GM19467 (cell line): ENCODE results near the gene CREM.

ENCODE experiments used
- ATAC-seq: cut with Tn5 transposase; IDR thresholded peaks from one replicate; pipeline ENCODE4 v1.9.1; 2021; ENCODE audit warnings: mild to moderate bottlenecking, moderate library complexity; ENCODE audit not compliant: unreplicated experiment

CREM gene

DNA sequence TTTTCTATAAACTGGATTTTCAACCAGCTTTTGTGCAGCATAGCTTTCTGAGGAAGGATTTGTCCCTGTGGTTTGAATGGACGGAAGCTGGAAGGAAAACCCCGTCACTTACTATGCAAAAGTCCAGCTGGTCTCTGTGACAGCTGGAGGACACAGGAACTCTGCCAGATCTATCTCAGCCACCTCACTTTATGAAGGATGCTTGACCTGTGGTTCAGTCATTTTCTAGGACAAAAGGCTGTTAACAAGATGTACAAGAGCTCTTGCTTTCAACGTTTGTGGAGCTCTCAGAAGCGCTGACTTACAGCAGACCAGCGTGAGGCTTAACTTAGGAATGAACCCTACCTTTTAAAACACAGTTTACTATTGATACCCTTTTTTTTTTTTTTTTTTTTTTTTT lies 90.8 kb downstream of the CREM start:
- no peak for ATAC-seq

DNA sequence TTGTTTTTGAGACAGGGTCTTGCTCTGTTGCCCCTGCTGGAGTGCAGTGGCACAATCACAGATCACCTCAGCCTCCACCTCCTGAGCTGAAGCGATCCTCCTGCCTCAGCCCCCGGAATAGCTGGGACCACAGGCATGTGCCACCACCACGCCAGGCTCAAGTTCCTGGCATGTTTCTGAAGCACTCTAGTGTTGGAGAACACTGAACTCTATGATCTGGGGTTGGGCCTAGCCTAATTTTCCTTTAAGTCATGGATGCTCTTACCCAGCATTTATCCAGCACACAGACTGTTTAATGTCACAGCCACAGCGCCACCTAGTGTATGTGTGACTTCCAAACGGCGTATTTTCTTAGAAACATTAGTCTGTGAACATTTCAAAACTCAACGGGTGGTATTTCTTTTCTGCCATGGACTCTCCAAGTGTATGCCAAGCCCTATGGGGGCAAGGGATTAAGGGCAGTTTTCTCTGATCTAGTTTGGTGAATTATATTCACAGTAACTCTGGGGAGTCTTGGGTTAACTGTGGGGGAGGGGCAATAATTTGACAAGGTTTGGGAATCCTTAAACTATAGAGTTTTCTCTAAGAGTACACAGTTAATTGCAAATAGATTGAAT lies 91.8 kb downstream of the CREM start:
- ATAC-seq: no peak

DNA sequence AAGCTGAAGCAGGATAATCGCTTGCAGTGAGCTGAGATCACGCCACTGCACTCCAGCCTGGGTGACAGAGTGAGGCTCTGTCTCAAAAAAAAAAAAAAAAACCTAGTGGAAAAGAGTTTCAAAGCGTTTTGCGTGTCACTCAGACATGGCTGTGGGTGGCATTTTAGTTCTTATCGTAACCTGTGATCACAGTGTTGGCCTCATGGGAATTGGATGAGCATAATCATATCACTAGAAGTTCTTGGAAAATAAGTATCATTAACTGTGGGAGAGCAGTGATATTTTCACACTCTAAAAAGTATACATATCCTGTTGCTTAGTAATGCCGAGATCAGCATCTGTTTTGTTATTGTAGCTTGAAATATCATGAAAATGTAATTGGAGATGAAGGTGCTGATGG lies 92.6 kb downstream of the CREM start:
- ATAC-seq: no peak

DNA sequence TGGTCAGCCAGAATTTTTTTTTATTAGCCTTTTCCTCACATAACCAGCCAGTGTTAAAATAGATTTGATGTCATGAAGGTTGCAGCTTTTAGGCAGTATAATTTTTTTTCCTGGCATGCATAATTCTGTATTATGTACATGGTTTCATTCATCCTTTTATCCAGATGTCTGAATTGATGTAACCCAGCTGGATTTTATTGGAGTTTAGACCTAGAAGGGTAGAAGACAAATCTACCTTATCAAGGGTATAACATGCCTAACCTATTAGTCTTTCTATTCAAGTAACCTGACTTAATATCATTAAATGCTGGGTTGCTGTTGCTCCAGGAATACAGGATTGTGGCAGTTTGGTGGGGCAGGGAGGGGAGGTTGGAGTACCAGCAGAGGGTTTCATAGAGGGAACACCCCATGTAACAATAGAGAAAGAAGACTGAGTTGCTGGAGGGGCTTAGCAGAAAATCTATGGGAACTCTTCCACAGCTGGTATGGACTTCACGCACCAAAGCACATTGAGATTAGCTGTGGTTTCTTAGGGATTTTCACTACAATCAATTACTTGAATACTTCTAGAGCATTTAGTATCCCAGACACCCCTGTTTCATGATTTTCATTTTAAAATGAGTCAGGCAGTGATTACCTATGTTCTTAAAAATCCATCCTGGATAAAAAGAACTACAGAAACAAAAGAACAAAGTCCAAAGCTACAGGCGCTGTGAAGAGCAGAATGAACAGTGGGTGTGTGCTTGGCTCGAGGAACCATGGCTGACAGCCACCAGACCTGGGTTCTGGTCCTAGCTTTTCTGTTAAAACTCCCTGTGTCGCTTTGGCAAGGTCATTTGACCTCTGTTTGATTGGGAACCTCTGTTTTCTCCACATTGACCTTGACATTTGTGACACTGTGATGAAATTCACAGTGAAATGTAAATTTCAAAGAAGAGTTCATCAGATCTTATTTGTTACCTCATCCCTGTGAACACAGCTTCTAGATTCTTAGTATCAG lies 93.5 kb downstream of the CREM start:
- no peak for ATAC-seq

DNA sequence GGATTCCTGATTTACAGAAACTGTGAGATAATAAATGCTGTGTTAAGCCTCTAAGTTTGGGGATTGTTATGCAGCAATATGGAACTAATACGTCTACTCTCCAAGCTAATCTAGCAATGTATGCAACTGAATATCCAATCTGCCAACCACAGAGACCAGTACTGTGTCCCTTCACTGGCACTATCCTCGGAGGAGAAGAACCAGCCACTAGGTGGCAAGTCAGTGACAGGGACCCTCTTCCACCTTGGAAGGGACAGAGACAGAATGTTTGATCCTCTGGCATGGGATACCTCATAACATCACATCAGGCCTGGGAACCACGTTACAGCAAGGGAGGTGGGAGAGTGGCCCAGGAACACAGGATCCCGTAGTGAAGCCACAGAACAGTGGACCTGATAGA lies 96.4 kb downstream of the CREM start:
- ATAC-seq: no peak

DNA sequence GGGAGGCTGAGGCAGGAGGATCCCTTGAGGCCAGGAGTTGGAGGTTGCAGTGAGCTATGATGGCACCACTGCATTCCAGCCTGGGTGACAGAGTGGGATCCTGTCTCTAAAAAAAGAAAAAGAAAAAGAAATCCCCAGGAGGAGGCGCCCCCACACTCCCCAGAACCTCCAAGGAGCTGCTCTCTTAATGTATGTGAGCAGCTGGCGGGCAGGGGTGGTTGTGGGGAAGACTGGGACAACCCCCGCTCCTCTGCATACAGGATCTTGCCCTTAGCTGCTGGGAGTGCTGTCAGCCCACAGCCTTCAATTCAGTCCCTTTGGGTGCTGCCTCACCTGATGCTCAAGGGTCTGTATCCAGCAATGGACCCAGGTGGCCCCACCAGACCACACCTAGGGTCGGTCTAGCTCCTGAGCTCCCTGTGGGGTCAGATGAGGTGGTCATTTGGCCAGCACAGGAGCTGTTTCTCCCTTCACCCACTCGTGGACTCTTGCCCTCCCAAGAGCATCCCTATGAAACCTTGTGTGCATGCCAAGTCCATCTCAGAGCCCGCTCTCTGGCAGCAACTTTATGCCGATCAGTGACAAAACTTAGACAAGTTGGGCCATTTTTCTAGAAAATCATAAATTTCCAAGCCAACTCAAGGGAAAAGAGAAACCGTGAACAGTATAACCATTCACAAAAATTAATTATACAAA lies 97.5 kb downstream of the CREM start:
- no peak for ATAC-seq

DNA sequence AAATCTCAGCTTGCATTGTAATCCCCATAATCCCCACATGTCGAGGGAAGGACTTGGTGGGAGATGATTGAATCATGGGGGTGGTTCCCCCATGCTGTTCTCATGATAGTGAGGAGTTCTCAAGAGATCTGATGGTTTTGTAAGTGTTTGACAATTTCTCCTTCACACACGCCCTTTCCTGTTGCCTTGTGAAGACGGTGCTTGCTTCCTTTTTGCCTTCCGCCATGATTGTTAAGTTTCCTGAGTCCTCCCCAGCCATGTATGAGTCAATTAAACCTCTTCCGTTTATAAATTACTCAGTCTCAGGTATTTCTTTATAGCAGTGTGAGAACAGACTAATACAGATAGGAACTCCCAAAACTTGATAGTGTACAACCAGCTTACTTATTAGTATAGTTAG lies 98.6 kb downstream of the CREM start:
- ATAC-seq: no peak

DNA sequence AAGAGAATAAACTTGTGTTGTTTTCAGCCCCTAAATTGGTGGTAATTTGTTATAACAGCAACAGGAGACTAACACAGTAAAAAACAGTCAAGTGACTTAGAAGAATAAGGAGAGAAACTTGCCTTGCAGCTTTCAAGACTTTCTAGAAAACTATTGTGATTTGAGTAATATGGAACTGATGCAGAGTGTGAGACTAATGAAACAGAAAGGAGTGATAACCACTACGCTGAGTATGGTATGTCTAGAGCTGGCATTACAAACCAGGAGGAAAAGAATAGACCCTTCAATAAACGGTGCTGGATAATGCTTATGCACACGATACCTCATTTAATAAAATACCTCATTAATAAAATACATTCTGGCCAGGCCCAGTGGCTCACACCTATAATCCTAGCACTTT lies 99.9 kb downstream of the CREM start:
- ATAC-seq: no peak

DNA sequence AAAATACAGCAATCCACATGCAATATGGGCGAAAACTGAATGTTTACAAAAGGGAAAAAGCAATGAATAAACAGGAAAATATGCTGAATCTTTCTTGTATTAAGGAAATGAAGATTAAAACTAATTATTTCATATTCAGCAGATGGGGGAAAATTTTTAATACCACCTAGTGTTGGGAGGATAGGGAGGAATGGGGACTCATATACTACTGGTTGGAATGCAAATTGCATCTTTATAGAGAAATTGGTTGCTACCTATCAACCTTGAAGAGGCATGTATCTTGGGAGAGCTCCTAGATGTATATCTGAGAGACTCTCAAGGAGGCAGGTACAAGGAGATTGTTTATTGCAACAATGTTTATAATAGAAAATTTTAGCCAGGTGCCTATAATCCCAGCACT lies 101.4 kb downstream of the CREM start:
- ATAC-seq: no peak

DNA sequence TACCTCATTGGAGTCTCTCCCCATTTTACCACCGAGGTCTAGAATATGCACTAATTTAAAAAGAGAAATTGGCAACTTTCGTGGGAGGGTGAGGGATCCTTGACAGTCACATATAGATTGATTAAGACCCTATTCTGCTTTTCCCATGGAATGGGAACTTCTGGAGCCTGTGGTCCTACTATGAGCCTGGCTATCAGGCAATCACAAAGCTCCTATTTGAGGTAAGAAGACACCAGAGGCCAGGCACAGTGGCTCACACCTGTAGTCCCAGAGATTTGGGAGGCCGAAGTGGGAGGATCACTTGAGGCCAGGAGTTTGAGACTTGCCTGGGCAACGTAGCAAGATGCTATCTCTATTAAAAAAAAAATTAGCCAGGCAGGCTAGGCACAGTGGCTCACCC lies 105.0 kb downstream of the CREM start:
- no peak for ATAC-seq

DNA sequence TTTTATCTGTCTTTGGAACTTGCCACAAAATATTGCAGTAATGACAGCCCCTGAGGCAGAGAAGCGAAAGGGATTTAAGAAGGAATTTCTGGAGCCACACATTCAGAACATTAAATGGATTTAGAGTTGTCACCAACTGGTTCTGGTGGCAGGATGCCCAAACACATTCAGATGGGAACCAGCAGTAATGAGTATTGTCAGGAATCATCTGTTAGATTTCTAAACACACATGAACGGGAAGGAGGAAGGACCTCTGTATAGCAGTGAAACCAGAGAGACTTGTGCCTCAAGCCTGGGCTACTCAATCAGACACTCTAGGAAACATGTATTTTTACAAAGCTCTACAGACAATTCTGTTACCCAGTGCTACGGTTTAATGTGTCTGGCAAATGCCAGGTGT lies 105.9 kb downstream of the CREM start:
- no peak for ATAC-seq

DNA sequence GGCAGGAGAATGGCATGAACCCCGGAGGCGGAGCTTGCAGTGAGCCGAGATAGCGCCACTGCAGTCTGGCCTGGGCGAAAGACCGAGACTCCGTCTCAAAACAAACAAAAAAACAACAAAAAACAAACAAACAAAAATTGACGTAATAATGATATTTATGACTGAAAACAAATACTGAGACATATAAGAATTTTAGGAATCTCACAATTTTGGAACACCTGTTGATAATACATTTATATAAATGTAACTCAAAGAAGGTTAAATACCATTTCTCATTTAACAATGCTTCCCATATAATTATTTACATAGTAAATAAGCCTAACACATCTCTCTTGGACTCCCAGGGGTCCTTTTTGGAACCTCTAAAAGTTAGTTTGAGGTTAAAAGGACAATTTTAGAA lies 107.4 kb downstream of the CREM start:
- no peak for ATAC-seq

DNA sequence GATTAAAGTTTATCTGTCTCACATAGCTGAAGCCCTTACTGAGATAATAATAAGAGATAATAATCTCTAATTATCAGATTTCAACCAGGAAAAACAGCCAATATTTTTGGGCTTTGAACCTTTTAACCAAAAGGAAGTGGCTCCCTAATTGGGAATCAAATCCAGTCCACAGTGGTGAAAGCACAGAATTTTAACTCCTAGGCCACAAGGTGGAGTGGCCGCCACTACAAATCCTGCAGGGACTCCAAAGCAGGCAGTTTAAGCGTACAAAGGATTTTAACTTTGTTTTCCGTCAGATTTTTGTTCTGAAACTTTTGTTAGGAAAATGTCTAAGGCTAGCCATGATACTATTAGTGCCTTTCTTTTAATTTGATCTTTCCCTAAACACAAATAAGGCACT lies 110.1 kb downstream of the CREM start:
- no peak for ATAC-seq

DNA sequence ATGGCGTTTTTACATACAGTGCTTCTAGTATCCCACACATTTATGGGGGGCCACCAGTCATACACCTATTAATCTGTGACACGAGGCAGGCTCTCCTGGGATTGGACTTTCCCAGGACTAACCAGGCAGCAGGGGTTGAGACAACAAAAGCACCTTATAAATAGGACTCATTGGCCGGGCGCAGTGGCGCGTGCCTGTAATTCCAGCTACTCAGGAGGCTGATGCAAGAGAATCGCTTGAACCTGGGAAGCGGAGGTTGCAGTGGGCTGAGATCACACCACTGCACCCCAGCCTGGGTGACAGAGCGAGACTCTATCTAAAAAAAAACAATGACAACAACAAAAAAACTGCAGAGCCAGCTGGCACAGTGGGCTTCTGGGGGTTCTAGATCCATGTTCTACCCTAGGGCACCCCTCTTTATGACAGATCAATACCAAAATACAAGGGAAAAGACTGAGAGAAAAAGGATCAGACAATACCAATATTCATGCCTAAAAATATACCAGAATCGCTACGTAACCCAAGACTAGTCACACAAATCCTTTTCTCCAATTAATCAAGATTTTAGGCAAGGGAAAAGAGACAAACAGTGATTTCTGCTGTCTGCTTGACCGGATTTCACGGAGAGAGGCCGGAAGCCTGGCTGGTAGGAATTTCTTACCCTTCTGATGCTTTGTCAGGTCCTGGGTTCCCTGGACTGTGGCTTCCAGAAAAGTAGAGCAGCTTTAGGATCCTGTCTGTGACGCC lies 111.3 kb downstream of the CREM start:
- no peak for ATAC-seq

DNA sequence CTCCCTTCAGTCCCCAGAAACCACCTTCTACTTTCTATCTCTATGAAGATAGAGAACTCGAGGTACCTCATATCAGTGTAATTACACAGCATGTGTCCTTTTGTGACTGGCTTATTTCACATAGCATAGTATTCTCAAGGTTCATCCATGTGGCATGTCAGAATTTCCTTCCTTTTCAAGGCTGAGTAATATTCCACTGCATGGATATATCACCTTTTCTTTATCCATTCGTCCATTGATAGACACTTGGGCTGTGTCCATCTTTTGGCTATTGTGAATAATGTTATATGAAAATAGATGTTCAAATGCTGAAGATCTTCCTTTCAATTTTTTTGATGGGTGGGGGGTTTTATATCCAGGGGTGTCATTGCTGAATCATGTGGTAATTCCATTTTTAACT lies 117.9 kb downstream of the CREM start:
- ATAC-seq: no peak

DNA sequence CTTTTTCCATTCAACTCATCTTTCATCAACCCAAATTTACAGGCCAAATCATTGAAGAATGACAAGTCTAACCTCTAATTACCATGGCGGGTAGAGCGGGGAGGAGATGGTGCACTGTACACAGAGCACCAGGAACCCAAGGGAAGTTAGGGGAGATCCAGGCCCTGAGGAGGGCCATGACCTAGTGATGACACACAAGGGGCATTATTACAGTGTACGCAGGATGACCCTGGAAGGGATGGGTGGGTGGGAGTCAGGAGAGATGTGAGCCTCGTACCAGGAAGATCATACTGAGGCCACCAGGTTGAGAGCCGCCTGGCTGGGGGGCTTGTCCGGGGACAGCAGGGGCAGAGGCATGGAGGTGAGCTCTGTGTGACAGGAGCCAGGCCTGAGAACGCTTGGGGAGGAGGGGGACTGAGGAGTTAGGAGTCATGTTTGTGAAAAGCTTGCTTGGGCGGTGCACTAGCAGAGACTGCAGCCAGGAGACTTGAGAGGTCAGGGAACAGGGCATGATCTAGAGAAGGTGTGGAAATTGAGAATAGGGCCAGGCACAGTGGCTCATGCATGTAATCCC lies 120.2 kb downstream of the CREM start:
- ATAC-seq: no peak

DNA sequence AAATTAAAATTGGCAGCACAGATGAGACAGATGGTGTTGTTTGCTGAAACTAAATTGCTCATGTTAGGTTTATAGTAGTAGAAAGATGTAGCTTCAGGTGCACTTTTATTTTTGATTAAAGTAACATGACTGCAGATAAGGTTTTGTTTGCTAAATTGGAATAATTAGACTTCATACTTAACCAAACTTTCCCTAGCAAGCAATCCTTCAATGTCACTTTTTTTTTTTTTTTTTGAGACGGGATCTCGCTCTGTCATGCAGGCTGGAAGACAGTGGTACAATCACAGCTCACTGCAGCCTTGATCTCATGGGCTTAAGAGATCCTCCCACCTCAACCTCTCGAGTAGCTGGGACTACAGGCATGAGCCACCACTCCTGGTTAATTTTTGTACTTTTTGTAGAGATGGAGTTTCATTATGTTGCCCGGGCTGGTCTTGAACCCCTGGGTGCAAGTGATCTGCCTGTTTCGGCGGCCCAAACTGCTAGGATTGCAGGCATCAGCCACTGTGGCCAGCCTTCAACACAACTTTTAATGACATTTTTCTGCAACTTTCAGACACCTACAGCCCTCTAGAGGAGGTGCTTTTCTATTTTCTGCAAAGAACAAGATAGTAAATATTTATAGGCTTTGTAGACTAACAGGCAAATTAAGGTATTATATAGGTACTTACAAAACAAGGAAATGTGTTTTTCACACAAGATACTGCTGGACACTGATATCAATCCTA lies 124.9 kb downstream of the CREM start:
- no peak for ATAC-seq

DNA sequence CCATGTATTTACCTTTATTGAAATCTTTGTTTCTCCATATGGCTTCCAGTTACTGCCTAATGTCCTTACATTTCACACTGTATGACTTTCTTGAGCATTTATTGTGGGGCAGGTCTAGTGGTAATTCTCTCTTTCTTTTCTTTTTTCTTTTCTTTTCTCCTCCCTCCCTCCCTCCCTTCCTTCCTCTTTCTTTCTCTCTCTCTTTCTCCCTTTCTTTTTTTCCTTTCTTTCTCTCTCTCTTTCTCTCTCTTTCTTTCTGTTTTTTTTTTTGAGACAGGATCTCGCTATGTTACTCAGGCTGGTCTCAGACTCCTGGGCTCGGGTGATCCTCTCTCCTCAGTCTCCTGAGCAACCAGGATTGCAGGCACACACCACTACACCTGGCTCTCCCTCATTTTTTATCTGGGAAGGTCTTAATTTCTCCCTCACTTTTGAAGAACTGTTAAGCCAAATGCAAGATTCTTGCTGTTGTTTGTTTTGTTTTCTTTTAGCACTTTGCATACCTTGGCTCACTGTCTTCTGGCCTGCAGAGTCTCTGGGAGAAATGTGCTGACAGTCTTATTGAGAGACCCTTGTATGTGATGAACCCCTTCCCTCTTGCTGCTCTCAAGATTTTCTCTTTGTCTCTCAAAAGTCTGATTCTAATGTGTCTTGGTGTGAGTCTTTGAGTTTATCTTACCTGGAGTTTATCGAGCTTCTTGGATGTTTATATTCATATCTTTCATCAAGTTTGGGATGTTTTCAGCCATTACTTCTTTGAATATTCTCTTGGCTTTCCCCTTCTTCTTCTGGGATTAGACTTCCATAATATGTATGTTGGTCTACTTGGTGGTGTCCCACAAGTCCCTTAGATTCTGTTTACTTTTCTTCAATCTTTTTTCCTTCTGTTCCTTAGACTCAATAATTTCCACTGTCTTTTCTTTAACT lies 130.7 kb downstream of the CREM start:
- no peak for ATAC-seq

DNA sequence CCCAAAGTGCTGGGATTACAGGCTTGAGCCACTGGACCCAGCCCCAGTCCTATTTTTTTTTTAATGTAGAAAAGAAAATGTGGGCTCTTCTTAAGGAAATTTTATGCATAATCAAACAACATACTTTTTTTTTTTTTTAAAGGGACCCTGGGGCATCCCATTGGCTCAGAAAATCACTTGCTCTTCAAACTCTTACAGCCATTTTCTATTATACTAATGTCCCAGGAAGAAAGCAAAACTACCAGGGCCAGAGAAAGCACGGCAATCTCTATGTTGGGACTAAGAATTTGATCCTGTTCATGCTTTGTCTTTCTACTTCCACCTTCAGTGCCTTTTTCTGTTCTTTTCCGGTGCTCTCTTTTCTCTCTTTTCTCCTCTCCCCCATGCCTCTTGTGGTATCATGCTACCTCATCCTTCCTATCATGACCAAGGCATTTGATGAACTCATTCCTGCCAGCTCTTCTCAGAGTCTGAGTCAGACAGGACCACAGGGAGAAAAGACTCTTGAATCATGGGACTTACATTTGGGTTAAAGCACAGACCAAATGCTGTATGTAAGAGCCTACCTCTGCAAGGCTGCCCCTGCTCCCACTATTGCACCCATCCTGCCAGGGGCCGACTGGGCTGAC lies 133.2 kb downstream of the CREM start:
- no peak for ATAC-seq
